GM19025 (cell line): ENCODE data around the gene NECTIN1.

Experiments used
- ATAC-seq: cut with Tn5 transposase; IDR thresholded peaks from one replicate; pipeline ENCODE4 v1.9.1; 2021; ENCODE audit warnings: mild to moderate bottlenecking, low read depth, moderate library complexity; ENCODE audit not compliant: unreplicated experiment

The NECTIN1 gene

GRCh38 chr11:119714189-119714588, 14.8 kb downstream of the NECTIN1 start:
- no peak for ATAC-seq

- ATAC-seq: no peak
Measured at GRCh38 chr11:119713359-119714040, 15.5 kb downstream of the NECTIN1 start.

GRCh38 chr11:119712459-119713358, 16.3 kb downstream of the NECTIN1 start:
- ATAC-seq: no peak

- no peak for ATAC-seq
Measured at GRCh38 chr11:119712006-119712405, 17.0 kb downstream of the NECTIN1 start.

- no peak for ATAC-seq
Measured at GRCh38 chr11:119711476-119711875, 17.5 kb downstream of the NECTIN1 start.

- no peak for ATAC-seq
Measured at GRCh38 chr11:119710417-119710816, 18.6 kb downstream of the NECTIN1 start.

GRCh38 chr11:119709638-119710346, 19.2 kb downstream of the NECTIN1 start:
- no peak for ATAC-seq

- no peak for ATAC-seq
Measured at GRCh38 chr11:119709171-119709570, 19.8 kb downstream of the NECTIN1 start.

- ATAC-seq: no peak
Measured at GRCh38 chr11:119708384-119708783, 20.6 kb downstream of the NECTIN1 start.

- no peak for ATAC-seq
Measured at GRCh38 chr11:119706887-119707286, 22.1 kb downstream of the NECTIN1 start.

GRCh38 chr11:119706029-119706428, 23.0 kb downstream of the NECTIN1 start:
- ATAC-seq: no peak

- ATAC-seq: no peak
Measured at GRCh38 chr11:119705362-119705761, 23.6 kb downstream of the NECTIN1 start.

- no peak for ATAC-seq
Measured at GRCh38 chr11:119704849-119705248, 24.2 kb downstream of the NECTIN1 start.

- ATAC-seq: no peak
Measured at GRCh38 chr11:119701591-119702549, 27.1 kb downstream of the NECTIN1 start.

GRCh38 chr11:119700536-119701346, 28.3 kb downstream of the NECTIN1 start:
- no peak for ATAC-seq

GRCh38 chr11:119700030-119700429, 29.0 kb downstream of the NECTIN1 start:
- ATAC-seq: no peak

- no peak for ATAC-seq
Measured at GRCh38 chr11:119699227-119699626, 29.8 kb downstream of the NECTIN1 start.

GRCh38 chr11:119697882-119698281, 31.1 kb downstream of the NECTIN1 start:
- ATAC-seq: no peak

- ATAC-seq: no peak
Measured at GRCh38 chr11:119697445-119697844, 31.6 kb downstream of the NECTIN1 start.
